T follicular helper cell (primary cell): Measurements from ENCODE around the gene TMEM123.
"Not testable (repeated sequence)": the region's sequence is repeated elsewhere in the genome, so short reads cannot be mapped to it uniquely, and the experiment has no call there.

Experiments
- DNase-seq: peaks from one replicate; pipeline ENCODE4 v3.0.0-alpha.2; 2020; ENCODE audit warnings: low read depth

Gene TMEM123

GRCh38 chr11:102449651-102450570 is 2.7 kb downstream of the TMEM123 start:
- no peak for DNase-seq

- no peak for DNase-seq
These were observed 3.7 kb downstream of the TMEM123 start for GRCh38 chr11:102448869-102449224.

- no peak for DNase-seq
These were observed 4.4 kb downstream of the TMEM123 start for GRCh38 chr11:102447941-102448868.

GRCh38 chr11:102447193-102447592 is 5.4 kb downstream of the TMEM123 start:
- no peak for DNase-seq

- no peak for DNase-seq
These were observed 6.0 kb downstream of the TMEM123 start for GRCh38 chr11:102446606-102447005.

GRCh38 chr11:102444693-102445092 is 7.9 kb downstream of the TMEM123 start:
- DNase-seq: not testable (repeated sequence)

- DNase-seq: not testable (repeated sequence)
These were observed 8.4 kb downstream of the TMEM123 start for GRCh38 chr11:102444142-102444541.

- not testable (repeated sequence) for DNase-seq
These were observed 13.6 kb downstream of the TMEM123 start for GRCh38 chr11:102439063-102439363.

- DNase-seq: no peak
These were observed 14.1 kb downstream of the TMEM123 start for GRCh38 chr11:102438311-102439062.

- DNase-seq: no peak
These were observed 14.8 kb downstream of the TMEM123 start for GRCh38 chr11:102437727-102438126.

GRCh38 chr11:102436976-102437375 is 15.6 kb downstream of the TMEM123 start:
- DNase-seq: no peak

- no peak for DNase-seq
These were observed 16.0 kb downstream of the TMEM123 start for GRCh38 chr11:102436561-102436960.

- no peak for DNase-seq
These were observed 16.9 kb downstream of the TMEM123 start for GRCh38 chr11:102435688-102436087.

GRCh38 chr11:102433571-102433970 is 19.0 kb downstream of the TMEM123 start:
- not testable (repeated sequence) for DNase-seq

GRCh38 chr11:102432560-102432959 is 20.0 kb downstream of the TMEM123 start:
- DNase-seq: not testable (repeated sequence)

GRCh38 chr11:102431404-102431803 is 21.2 kb downstream of the TMEM123 start:
- no peak for DNase-seq

GRCh38 chr11:102430158-102430836 is 22.3 kb downstream of the TMEM123 start:
- DNase-seq: no peak

- no peak for DNase-seq
These were observed 22.9 kb downstream of the TMEM123 start for GRCh38 chr11:102429691-102430090.

- DNase-seq: no peak
These were observed 23.3 kb downstream of the TMEM123 start for GRCh38 chr11:102429226-102429625.

- no peak for DNase-seq
These were observed 23.9 kb downstream of the TMEM123 start for GRCh38 chr11:102428696-102429095.

GRCh38 chr11:102427068-102427467 is 25.5 kb downstream of the TMEM123 start:
- no peak for DNase-seq
